ENCODE data around the gene C13orf46. TPM values are rescaled to one million over a fixed set of nuclear protein-coding genes. Genes with fewer than 3 reads are reported as not detected.
A peak's percentile ranks its signal among the peaks of the same experiment; 100 is the strongest.

The C13orf46 gene
- total RNA-seq, 1 donor from 2014 or later: 0.65 TPM

DNA sequence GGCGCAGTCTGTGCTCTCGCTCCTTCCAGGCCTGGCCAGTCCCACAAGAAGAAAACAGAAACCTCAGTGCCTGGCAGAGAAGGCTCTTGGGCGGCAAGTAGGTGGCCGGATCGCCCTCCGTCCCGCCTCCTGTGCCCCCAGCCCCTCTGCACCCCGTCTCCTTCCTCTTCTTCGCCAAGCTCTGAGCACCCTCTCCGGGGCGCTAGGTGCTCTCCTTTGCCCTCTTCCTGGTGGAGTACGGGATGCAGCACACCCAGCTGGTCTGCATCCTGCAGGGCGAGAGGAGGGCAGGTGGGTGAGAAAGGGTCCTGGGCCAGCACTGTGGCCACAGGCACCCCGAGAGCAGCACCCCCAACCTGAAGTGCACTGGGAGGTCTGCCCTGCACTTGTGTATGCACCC, 17.3 kb downstream of the C13orf46 start:
- no peak for DNase-seq (ENCODE audit: low read depth)

- DNase-seq (ENCODE audit: low read depth): no peak
These were observed 18.2 kb downstream of the C13orf46 start for GRCh38 chr13:113955691-113956090.

GRCh38 chr13:113955235-113955634, 18.6 kb downstream of the C13orf46 start:
- DNase-seq (ENCODE audit: low read depth): no peak

GRCh38 chr13:113954046-113954835, 19.6 kb downstream of the C13orf46 start:
- no peak for DNase-seq (ENCODE audit: low read depth)

GRCh38 chr13:113953561-113953960, 20.3 kb downstream of the C13orf46 start:
- no peak for DNase-seq (ENCODE audit: low read depth)

- DNase-seq (ENCODE audit: low read depth): no peak
These were observed 20.8 kb downstream of the C13orf46 start for GRCh38 chr13:113952983-113953520.

DNA sequence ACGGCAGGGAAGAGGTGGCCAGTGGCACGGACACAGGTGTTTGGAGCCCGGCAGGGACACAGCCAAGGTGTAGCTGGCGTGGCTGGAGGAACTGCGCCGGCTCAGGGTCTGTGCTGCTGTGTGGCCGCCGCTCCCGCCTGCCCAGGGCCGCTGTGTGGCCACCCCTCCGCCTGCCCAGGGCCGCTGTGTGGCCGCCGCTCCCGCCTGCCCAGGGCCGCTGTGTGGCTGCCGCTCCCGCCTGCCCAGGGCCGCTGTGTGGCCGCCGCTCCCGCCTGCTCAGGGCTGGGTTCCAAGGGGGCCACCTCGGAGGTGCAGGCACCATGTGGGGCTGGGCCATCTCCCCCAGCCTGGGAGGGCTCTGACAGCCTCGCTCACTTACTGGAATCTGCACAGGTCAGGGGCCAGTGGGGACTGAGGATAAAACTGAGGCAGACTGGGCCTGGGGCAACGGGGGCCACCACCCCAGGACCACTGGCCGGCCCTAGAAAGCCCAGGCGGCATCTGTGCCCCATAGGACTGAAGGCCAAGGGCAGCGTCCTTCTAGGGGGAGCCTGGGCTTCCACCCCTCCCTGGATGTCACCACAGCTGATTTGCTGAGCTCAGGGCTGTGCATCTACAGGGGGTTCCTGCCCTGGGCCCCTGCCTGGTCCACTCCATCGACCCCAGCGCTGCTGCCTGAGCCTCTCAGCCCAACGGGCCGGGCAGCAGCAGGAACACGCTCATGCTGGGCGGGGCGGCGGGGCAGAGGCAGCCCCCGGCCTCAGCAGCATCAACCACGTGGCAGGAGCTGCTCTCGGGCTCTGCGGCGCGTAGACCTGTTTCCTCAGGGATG, 21.5 kb downstream of the C13orf46 start:
- DNase-seq (ENCODE audit: low read depth): no peak

- peak; percentile 40 for DNase-seq (ENCODE audit: low read depth)
These were observed 22.5 kb downstream of the C13orf46 start for GRCh38 chr13:113951246-113951999.

GRCh38 chr13:113950451-113951245, 23.2 kb downstream of the C13orf46 start:
- DNase-seq (ENCODE audit: low read depth): no peak

DNA sequence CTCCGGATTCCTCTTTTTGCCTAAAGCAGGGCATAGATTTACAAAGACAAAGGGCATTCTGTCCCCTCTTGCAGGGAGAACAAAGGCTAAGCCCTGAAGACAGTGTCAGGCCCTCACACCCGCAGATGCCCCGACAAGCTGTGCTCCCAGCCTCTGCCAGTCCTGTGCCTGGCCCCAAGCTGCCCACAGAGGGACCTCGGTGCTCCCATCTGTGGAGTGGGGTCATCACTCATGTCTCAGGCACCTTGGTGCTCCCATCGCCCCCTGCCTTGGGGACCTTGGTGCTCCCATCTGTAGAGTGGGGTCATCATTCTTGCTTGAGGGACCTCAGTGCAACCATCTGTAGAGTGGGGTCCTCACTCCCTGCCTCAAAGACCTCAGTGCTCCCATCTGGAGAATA, 24.3 kb downstream of the C13orf46 start:
- DNase-seq (ENCODE audit: low read depth): no peak

- no peak for DNase-seq (ENCODE audit: low read depth)
These were observed 25.7 kb downstream of the C13orf46 start for GRCh38 chr13:113948034-113948742.

DNA sequence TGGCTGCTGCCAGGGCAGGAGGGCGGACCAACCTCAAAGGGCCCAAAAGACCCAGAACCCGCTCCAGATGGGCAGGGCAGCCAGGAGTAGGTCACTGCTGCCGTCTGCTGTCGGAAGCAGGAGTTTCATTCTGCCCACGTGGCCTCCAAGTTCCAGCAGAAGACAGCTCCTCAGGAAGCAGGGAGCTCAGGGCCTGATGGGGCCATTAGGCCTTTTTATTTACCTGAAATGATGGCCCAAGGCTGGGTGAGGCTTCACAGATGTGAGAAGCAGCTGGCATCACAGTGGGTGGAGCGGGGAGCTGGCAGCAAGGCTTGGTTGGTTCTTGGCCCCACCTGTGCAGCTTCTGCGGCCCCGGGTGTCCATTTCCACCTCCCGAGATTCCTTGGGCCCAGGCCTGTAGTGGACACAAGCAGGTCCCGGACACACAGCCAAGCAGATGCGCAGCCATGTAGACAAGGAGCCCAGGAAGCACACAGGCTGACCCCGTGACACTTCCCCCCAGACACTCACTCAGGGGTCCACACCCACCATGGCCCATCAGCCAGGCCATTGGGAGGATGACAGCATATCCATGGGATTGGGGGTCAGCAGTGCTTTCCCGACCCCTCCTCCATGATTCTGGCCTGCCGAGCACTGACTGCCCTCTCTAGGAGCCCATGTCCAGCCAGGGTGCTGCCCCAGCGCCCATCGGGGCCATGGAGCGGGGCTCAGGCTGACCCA, 26.4 kb downstream of the C13orf46 start:
- peak; percentile 22 for DNase-seq (ENCODE audit: low read depth)

- DNase-seq (ENCODE audit: low read depth): no peak
These were observed 27.3 kb downstream of the C13orf46 start for GRCh38 chr13:113946409-113947181.

DNA sequence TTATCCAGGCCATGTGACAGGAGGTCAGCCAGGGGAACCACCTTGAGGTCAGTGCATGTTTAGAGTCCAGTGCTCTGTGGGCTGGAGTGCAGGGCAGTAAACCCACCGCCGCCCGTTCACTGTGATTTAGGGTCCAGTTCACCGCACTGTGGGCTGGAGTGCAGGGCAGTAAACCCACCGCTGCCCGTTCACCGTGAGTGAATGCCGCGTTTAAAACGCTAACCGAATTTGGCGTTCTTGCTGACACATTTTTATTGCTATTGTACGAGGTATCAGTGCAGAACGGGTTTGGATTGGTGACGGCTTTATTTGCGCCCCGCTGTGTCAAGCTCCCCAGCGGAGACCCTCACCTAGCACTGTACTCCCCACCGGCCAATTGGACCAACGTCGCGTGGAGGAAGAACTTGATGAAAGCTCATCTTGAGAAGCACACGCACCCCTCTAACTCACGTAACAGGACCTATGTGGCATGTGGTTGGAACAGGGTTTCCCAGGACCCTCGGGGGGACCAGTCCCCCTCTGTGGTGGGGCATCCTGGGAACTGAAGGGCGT, 27.9 kb downstream of the C13orf46 start:
- DNase-seq (ENCODE audit: low read depth): no peak

GRCh38 chr13:113943821-113944565, 29.9 kb downstream of the C13orf46 start:
- DNase-seq (ENCODE audit: low read depth): no peak

GRCh38 chr13:113942591-113943103, 31.2 kb downstream of the C13orf46 start:
- no peak for DNase-seq (ENCODE audit: low read depth)

GRCh38 chr13:113941571-113942191, 32.2 kb downstream of the C13orf46 start:
- no peak for DNase-seq (ENCODE audit: low read depth)
